Chondrocyte (in vitro differentiated cells): ENCODE measurements around the gene GRIP1. TPM values are rescaled to one million over a fixed set of nuclear protein-coding genes. Genes with fewer than 3 reads are reported as not detected.

Experiments
- DNase-seq: peaks from one replicate; pipeline ENCODE4 v3.0.0; 2021; ENCODE audit warnings: mixed read lengths, low spot score
- H3K27ac Mint-ChIP-seq: one replicate; pipeline ENCODE4 v1.8.0; 2021; ENCODE audit warnings: mild to moderate bottlenecking, moderate library complexity, mixed read lengths; ENCODE audit not compliant: unreplicated experiment
- H3K27me3 Mint-ChIP-seq: 2 replicates; pipeline ENCODE4 v1.8.0; 2021; ENCODE audit warnings: low read depth, mixed read lengths
- H3K36me3 Mint-ChIP-seq: 2 replicates; pipeline ENCODE4 v1.8.0; 2021; ENCODE audit warnings: low read depth, mixed read lengths
- H3K4me1 Mint-ChIP-seq: 2 replicates; pipeline ENCODE4 v1.8.0; 2021; ENCODE audit warnings: low read depth, mild to moderate bottlenecking, mixed read lengths
- H3K4me3 Mint-ChIP-seq: one replicate; pipeline ENCODE4 v1.8.0; 2021; ENCODE audit warnings: mild to moderate bottlenecking, moderate library complexity, mixed read lengths; ENCODE audit not compliant: unreplicated experiment
- H3K9me3 Mint-ChIP-seq: 2 replicates; pipeline ENCODE4 v1.8.0; 2021; ENCODE audit warnings: low read depth, mixed read lengths
- CTCF ChIP-seq: fragments of 200-600 bp; sonication (generic); IDR thresholded peaks from 2 replicates; pipeline ENCODE4 v1.5.0; 2021; ENCODE audit warnings: antibody characterized with exemption, mild to moderate bottlenecking, moderate library complexity
- total RNA-seq: library from RNA; stranded (reverse); gene quantifications from 3 replicates; pipeline ENCODE4 v1.2.1, GENCODE V29; 2021

Gene GRIP1
- total RNA-seq, 1 donor from 2014 or later, result 5.0 TPM

GRCh38 chr12:66667906-66668305, 11.0 kb downstream of the GRIP1 start:
- Mint-ChIP-seq H3K27ac (no peak overlapping the region), H3K4me1 (peaks cover 35% of the 10 kb centered on the region), H3K36me3 (no peaks in the 10 kb centered on the region), H3K4me3 (no peak overlapping the region), H3K27me3 (no peaks in the 10 kb centered on the region), H3K9me3 (no peaks in the 10 kb centered on the region)
- DNase-seq, result no peak
- no peak for TF ChIP-seq CTCF

- H3K9me3 Mint-ChIP-seq, result no peaks in the 10 kb centered on the region
- H3K4me3 Mint-ChIP-seq, result no peak overlapping the region
- no peak overlapping the region for H3K27ac Mint-ChIP-seq
- peaks cover 48% of the 10 kb centered on the region for H3K4me1 Mint-ChIP-seq
- no peak for TF ChIP-seq CTCF
- no peak for DNase-seq
- no peaks in the 10 kb centered on the region for H3K27me3 Mint-ChIP-seq
- no peaks in the 10 kb centered on the region for H3K36me3 Mint-ChIP-seq
These were observed 12.4 kb downstream of the GRIP1 start for GRCh38 chr12:66666481-66666880.

- no peaks in the 10 kb centered on the region for H3K9me3 Mint-ChIP-seq
These were observed 13.4 kb downstream of the GRIP1 start for GRCh38 chr12:66665435-66665985.

GRCh38 chr12:66664076-66664475, 14.8 kb downstream of the GRIP1 start:
- Mint-ChIP-seq H3K9me3 (no peaks in the 10 kb centered on the region), H3K4me3 (no peak overlapping the region), H3K27ac (no peak overlapping the region), H3K36me3 (no peaks in the 10 kb centered on the region), H3K27me3 (no peaks in the 10 kb centered on the region), H3K4me1 (peaks cover 48% of the 10 kb centered on the region)
- DNase-seq, result no peak
- no peak for TF ChIP-seq CTCF

More at GRCh38 chr12:66665435-66665985, 13.4 kb downstream of the GRIP1 start:
- no peaks in the 10 kb centered on the region for H3K36me3 Mint-ChIP-seq
- DNase-seq, result no peak
- no peak overlapping the region for H3K27ac Mint-ChIP-seq
- H3K27me3 Mint-ChIP-seq, result no peaks in the 10 kb centered on the region
- peaks cover 48% of the 10 kb centered on the region for H3K4me1 Mint-ChIP-seq
- no peak overlapping the region for H3K4me3 Mint-ChIP-seq
- no peak for TF ChIP-seq CTCF

- Mint-ChIP-seq H3K27me3 (no peaks in the 10 kb centered on the region), H3K27ac (no peak overlapping the region), H3K9me3 (no peaks in the 10 kb centered on the region), H3K4me3 (no peak overlapping the region), H3K4me1 (peaks cover 46% of the 10 kb centered on the region), H3K36me3 (no peaks in the 10 kb centered on the region)
- no peak for TF ChIP-seq CTCF
- no peak for DNase-seq
These were observed 15.3 kb downstream of the GRIP1 start for GRCh38 chr12:66663611-66664010.
